Activated naive CD4-positive, alpha-beta T cell treated with anti-CD3 and anti-CD28 coated beads, Interleukin-2, amount 10 ng/mL, durations not matched to agents 7 days and 5 days (primary cell): ENCODE results near the gene SCN1B.

Experiments used
- CTCF ChIA-PET: fragments of 350-600 bp; sonication (Branson Sonifier 250); formaldehyde crosslinking; loops from one replicate; lab custom pipeline; 2021; ENCODE audit warnings: antibody characterized with exemption; lab: Charles Lee
- DNase-seq: peaks from one replicate; pipeline ENCODE4 v3.0.0-alpha.2; 2020
- H3K27ac Mint-ChIP-seq: one replicate; pipeline ENCODE4 v1.8.0; 2021; ENCODE audit warnings: mild to moderate bottlenecking, moderate library complexity, mixed read lengths
- H3K27me3 Mint-ChIP-seq: one replicate; pipeline ENCODE4 v1.8.0; 2021; ENCODE audit warnings: mild to moderate bottlenecking, mixed read lengths
- H3K36me3 Mint-ChIP-seq: one replicate; pipeline ENCODE4 v1.8.0; 2021; ENCODE audit warnings: mixed read lengths
- H3K4me1 Mint-ChIP-seq: one replicate; pipeline ENCODE4 v1.8.0; 2021; ENCODE audit warnings: mixed read lengths
- H3K4me3 Mint-ChIP-seq: one replicate; pipeline ENCODE4 v1.8.0; 2021; ENCODE audit warnings: mild to moderate bottlenecking, moderate library complexity, mixed read lengths
- H3K9me3 Mint-ChIP-seq: one replicate; pipeline ENCODE4 v1.8.0; 2021; ENCODE audit warnings: mixed read lengths

The SCN1B gene

GRCh38 chr19:35051796-35052195 lies 21.5 kb downstream of the SCN1B start:
- no peak overlapping the region for H3K27ac Mint-ChIP-seq
- no peak for DNase-seq
- no peaks in the 10 kb centered on the region for H3K4me1 Mint-ChIP-seq
- CTCF ChIA-PET, result interaction anchor here (1.0 kb wide), 1 partner anchor 15 kb away, joined by 3 read pairs; no protein-coding TSS in a partner anchor
- no peak overlapping the region for H3K4me3 Mint-ChIP-seq
- peaks cover 41% of the 10 kb centered on the region for H3K27me3 Mint-ChIP-seq
- no peaks in the 10 kb centered on the region for H3K36me3 Mint-ChIP-seq
- H3K9me3 Mint-ChIP-seq, result no peaks in the 10 kb centered on the region

GRCh38 chr19:35052599-35053190 lies 22.4 kb downstream of the SCN1B start:
- H3K4me3 Mint-ChIP-seq, result no peak overlapping the region

GRCh38 chr19:35053667-35054293 lies 23.5 kb downstream of the SCN1B start:
- Mint-ChIP-seq H3K27me3 (peaks cover 28% of the 10 kb centered on the region), H3K4me3 (no peak overlapping the region), H3K27ac (no peak overlapping the region), H3K4me1 (no peaks in the 10 kb centered on the region), H3K36me3 (no peaks in the 10 kb centered on the region), H3K9me3 (no peaks in the 10 kb centered on the region)
- CTCF ChIA-PET, result interaction anchor here (1.6 to 3.5 kb wide), 2 partner anchors 10 to 13 kb away, joined by 9 to 15 read pairs; no protein-coding TSS in a partner anchor
- DNase-seq, result no peak

More at GRCh38 chr19:35052599-35053190, 22.4 kb downstream of the SCN1B start:
- CTCF ChIA-PET, result interaction anchor here (1.0 kb wide), 1 partner anchor 14 kb away, joined by 3 read pairs; no protein-coding TSS in a partner anchor
- Mint-ChIP-seq H3K27ac (no peak overlapping the region), H3K9me3 (no peaks in the 10 kb centered on the region), H3K4me1 (no peaks in the 10 kb centered on the region), H3K36me3 (no peaks in the 10 kb centered on the region), H3K27me3 (peaks cover 34% of the 10 kb centered on the region)
- DNase-seq, result no peak

GRCh38 chr19:35054626-35055025 lies 24.4 kb downstream of the SCN1B start:
- Mint-ChIP-seq H3K27ac (no peak overlapping the region), H3K27me3 (peaks cover 26% of the 10 kb centered on the region), H3K4me1 (no peaks in the 10 kb centered on the region), H3K9me3 (no peaks in the 10 kb centered on the region), H3K36me3 (no peaks in the 10 kb centered on the region), H3K4me3 (no peak overlapping the region)
- CTCF ChIA-PET, result interaction anchor here (1.6 to 3.5 kb wide), 3 partner anchors 9 to 12 kb away, joined by 6 to 15 read pairs (median 9); no protein-coding TSS in a partner anchor
- DNase-seq, result no peak

- Mint-ChIP-seq H3K4me1 (no peaks in the 10 kb centered on the region), H3K36me3 (no peaks in the 10 kb centered on the region), H3K9me3 (no peaks in the 10 kb centered on the region), H3K4me3 (no peak overlapping the region), H3K27ac (no peak overlapping the region), H3K27me3 (peaks cover 33% of the 10 kb centered on the region)
- CTCF ChIA-PET, result interaction anchor here (0.9 to 3.5 kb wide), 4 partner anchors 8 to 169 kb away, joined by 3 to 15 read pairs (median 8); no protein-coding TSS in a partner anchor
- DNase-seq, result peak; percentile 36
Measured at GRCh38 chr19:35055715-35056179, 25.5 kb downstream of the SCN1B start.

GRCh38 chr19:35056513-35057063 lies 26.3 kb downstream of the SCN1B start:
- no peak for DNase-seq
- H3K36me3 Mint-ChIP-seq, result no peaks in the 10 kb centered on the region
- CTCF ChIA-PET, result interaction anchor here (0.9 to 3.5 kb wide), 2 partner anchors 13 to 168 kb away, joined by 3 to 15 read pairs; no protein-coding TSS in a partner anchor
- no peak overlapping the region for H3K27ac Mint-ChIP-seq
- no peak overlapping the region for H3K4me3 Mint-ChIP-seq
- H3K27me3 Mint-ChIP-seq, result peaks cover 34% of the 10 kb centered on the region
- no peaks in the 10 kb centered on the region for H3K9me3 Mint-ChIP-seq
- H3K4me1 Mint-ChIP-seq, result no peaks in the 10 kb centered on the region

GRCh38 chr19:35058370-35058769 lies 28.1 kb downstream of the SCN1B start:
- H3K27me3 Mint-ChIP-seq, result peaks cover 38% of the 10 kb centered on the region
- H3K36me3 Mint-ChIP-seq, result no peaks in the 10 kb centered on the region
- H3K4me1 Mint-ChIP-seq, result no peaks in the 10 kb centered on the region
- H3K27ac Mint-ChIP-seq, result no peak overlapping the region
- DNase-seq, result no peak
- no peak overlapping the region for H3K4me3 Mint-ChIP-seq
- CTCF ChIA-PET, result interaction anchor here (0.6 to 1.4 kb wide), 2 partner anchors 77 to 83 kb away, joined by 3 read pairs; no protein-coding TSS in a partner anchor
- H3K9me3 Mint-ChIP-seq, result no peaks in the 10 kb centered on the region

- CTCF ChIA-PET, result interaction anchor here (1.4 kb wide), 2 partner anchors 16 to 82 kb away, joined by 3 read pairs; no protein-coding TSS in a partner anchor
- Mint-ChIP-seq H3K4me3 (no peak overlapping the region), H3K27ac (no peak overlapping the region), H3K9me3 (no peaks in the 10 kb centered on the region), H3K36me3 (no peaks in the 10 kb centered on the region), H3K27me3 (peaks cover 36% of the 10 kb centered on the region), H3K4me1 (no peaks in the 10 kb centered on the region)
- DNase-seq, result no peak
Measured at GRCh38 chr19:35059006-35059798, 28.9 kb downstream of the SCN1B start.

- Mint-ChIP-seq H3K4me3 (no peak overlapping the region), H3K9me3 (no peaks in the 10 kb centered on the region), H3K4me1 (no peaks in the 10 kb centered on the region), H3K36me3 (no peaks in the 10 kb centered on the region), H3K27me3 (peaks cover 30% of the 10 kb centered on the region), H3K27ac (no peak overlapping the region)
- CTCF ChIA-PET, result interaction anchor here (1.4 kb wide), 1 partner anchor 16 kb away, joined by 3 read pairs; no protein-coding TSS in a partner anchor
- no peak for DNase-seq
Measured at GRCh38 chr19:35059799-35060091, 29.5 kb downstream of the SCN1B start.

GRCh38 chr19:35060160-35060855 lies 30.0 kb downstream of the SCN1B start:
- Mint-ChIP-seq H3K9me3 (no peaks in the 10 kb centered on the region), H3K27me3 (peaks cover 25% of the 10 kb centered on the region), H3K4me1 (no peaks in the 10 kb centered on the region), H3K27ac (no peak overlapping the region), H3K36me3 (no peaks in the 10 kb centered on the region), H3K4me3 (no peak overlapping the region)
- CTCF ChIA-PET, result interaction anchor here (1.4 kb wide), 1 partner anchor 17 kb away, joined by 3 read pairs; no protein-coding TSS in a partner anchor
- no peak for DNase-seq

- no peak overlapping the region for H3K27ac Mint-ChIP-seq
- H3K9me3 Mint-ChIP-seq, result peaks cover 3% of the 10 kb centered on the region
- H3K36me3 Mint-ChIP-seq, result no peaks in the 10 kb centered on the region
- DNase-seq, result no peak
- peaks cover 16% of the 10 kb centered on the region for H3K27me3 Mint-ChIP-seq
- H3K4me1 Mint-ChIP-seq, result peaks cover 5% of the 10 kb centered on the region
- H3K4me3 Mint-ChIP-seq, result no peak overlapping the region
- CTCF ChIA-PET, result interaction anchor here (1.2 to 1.9 kb wide), 2 partner anchors 18 to 80 kb away, joined by 3 to 6 read pairs; no protein-coding TSS in a partner anchor
Measured at GRCh38 chr19:35061583-35062373, 31.5 kb downstream of the SCN1B start.

GRCh38 chr19:35062942-35063341 lies 32.7 kb downstream of the SCN1B start:
- H3K9me3 Mint-ChIP-seq, result peaks cover 3% of the 10 kb centered on the region
- CTCF ChIA-PET, result interaction anchor here (1.2 to 1.9 kb wide), 2 partner anchors 19 to 79 kb away, joined by 3 to 6 read pairs; no protein-coding TSS in a partner anchor
- peaks cover 10% of the 10 kb centered on the region for H3K4me1 Mint-ChIP-seq
- DNase-seq, result no peak
- no peak overlapping the region for H3K4me3 Mint-ChIP-seq
- H3K27ac Mint-ChIP-seq, result no peak overlapping the region
- no peaks in the 10 kb centered on the region for H3K36me3 Mint-ChIP-seq
- peaks cover 16% of the 10 kb centered on the region for H3K27me3 Mint-ChIP-seq
